GM23248 (cell line): ENCODE data around the gene ARNT2. TPM values are rescaled to one million over a fixed set of nuclear protein-coding genes. Genes with fewer than 3 reads are reported as not detected.

Experiments
- DNase-seq: peaks from one replicate; pipeline ENCODE4 v3.0.0-alpha.2; 2015
- H2AFZ ChIP-seq: fragments of 200-600 bp; sonication (generic); 2 replicates; pipeline ENCODE4 v1.6.1; 2016; ENCODE audit warnings: antibody characterized with exemption
- H3F3A ChIP-seq: fragments of 200-600 bp; sonication (generic); 2 replicates; pipeline ENCODE4 v1.6.1; 2016; ENCODE audit warnings: mild to moderate bottlenecking, antibody characterized with exemption, mixed run types; ENCODE audit not compliant: insufficient read depth
- H3K27ac ChIP-seq: fragments of 200-600 bp; sonication (generic); 2 replicates; pipeline ENCODE4 v1.5.1; 2016; ENCODE audit warnings: mild to moderate bottlenecking
- H3K27me3 ChIP-seq: fragments of 200-600 bp; sonication (generic); replicated peaks from 2 replicates; pipeline ENCODE4 v1.6.1; 2016; ENCODE audit warnings: mild to moderate bottlenecking; ENCODE audit not compliant: insufficient read depth
- H3K36me3 ChIP-seq: fragments of 200-600 bp; sonication (generic); 2 replicates; pipeline ENCODE4 v1.6.1; 2016; ENCODE audit warnings: low read depth, mild to moderate bottlenecking
- H3K4me1 ChIP-seq: fragments of 200-600 bp; sonication (generic); 2 replicates; pipeline ENCODE4 v1.6.1; 2016; ENCODE audit warnings: mild to moderate bottlenecking; ENCODE audit not compliant: insufficient read depth
- H3K4me2 ChIP-seq: fragments of 200-600 bp; sonication (generic); one replicate; pipeline ENCODE4 v1.6.1; 2016; ENCODE audit warnings: mild to moderate bottlenecking; ENCODE audit not compliant: unreplicated experiment
- H3K4me3 ChIP-seq: fragments of 200-600 bp; sonication (generic); 2 replicates; pipeline ENCODE4 v1.5.1; 2016; ENCODE audit warnings: mild to moderate bottlenecking
- H3K79me2 ChIP-seq: fragments of 200-600 bp; sonication (generic); 2 replicates; pipeline ENCODE4 v1.6.1; 2016; ENCODE audit warnings: mild to moderate bottlenecking; ENCODE audit not compliant: insufficient read depth
- H3K9ac ChIP-seq: fragments of 200-600 bp; sonication (generic); 2 replicates; pipeline ENCODE4 v1.6.1; 2016; ENCODE audit warnings: mild to moderate bottlenecking
- H3K9me2 ChIP-seq: fragments of 200-600 bp; sonication (generic); 2 replicates; pipeline ENCODE4 v1.6.1; 2016; ENCODE audit warnings: mixed run types, mild to moderate bottlenecking, moderate library complexity; ENCODE audit not compliant: insufficient read depth
- H3K9me3 ChIP-seq: fragments of 200-600 bp; sonication (generic); one replicate; pipeline ENCODE4 v1.6.1; 2017; ENCODE audit warnings: low read depth
- H4K20me1 ChIP-seq: fragments of 200-600 bp; sonication (generic); 2 replicates; pipeline ENCODE4 v1.6.0; 2016; ENCODE audit not compliant: insufficient read depth
- EZH2 ChIP-seq: fragments of 200-600 bp; sonication (generic); IDR thresholded peaks from 2 replicates; pipeline ENCODE4 v1.6.1; 2018; ENCODE audit warnings: antibody characterized with exemption, mild to moderate bottlenecking; ENCODE audit not compliant: insufficient read depth, poor library complexity, severe bottlenecking
- EZH2phosphoT487 ChIP-seq: fragments of 200-600 bp; sonication (generic); IDR thresholded peaks from 2 replicates; pipeline ENCODE4 v1.6.1; 2018; ENCODE audit warnings: antibody characterized with exemption, moderate library complexity, mild to moderate bottlenecking, low read depth; ENCODE audit not compliant: insufficient read depth
- WGBS, 2 experiments: methylation state at CpG; one replicate each; pipeline ENCODE4 v1.1.6; 2015 to 2017; ENCODE audit warnings: low lambda C conversion rate in 2 of 2, low coverage in 1 of 2; ENCODE audit errors: missing lambda C conversion rate in 2 of 2; 5-methylcytosine and 5-hydroxymethylcytosine counted together
- in situ Hi-C: fragments of 300-500 bp; cut with MboI; formaldehyde crosslinking; loops from 2 replicates; pipeline ENCODE4 v1.15.0; 2020
- polyA plus RNA-seq: library from polyadenylated mRNA; unstranded; fragments of >200 nt; fragmentation: Nextera tagmentation; extraction: Ambion mirVana; gene quantifications from 2 replicates; pipeline ENCODE4 v1.2.1, GENCODE V29; 2016
- total RNA-seq: library from RNA; depleted of rRNA; stranded (reverse); fragments of >200 nt; shearing (Covaris generic); gene quantifications from 2 replicates; pipeline ENCODE4 v1.2.3, GENCODE V29; 2014

ARNT2 gene
- total and polyA plus RNA-seq, 2 experiments from 2014 or later, result 9.3 to 23.5 TPM

DNA sequence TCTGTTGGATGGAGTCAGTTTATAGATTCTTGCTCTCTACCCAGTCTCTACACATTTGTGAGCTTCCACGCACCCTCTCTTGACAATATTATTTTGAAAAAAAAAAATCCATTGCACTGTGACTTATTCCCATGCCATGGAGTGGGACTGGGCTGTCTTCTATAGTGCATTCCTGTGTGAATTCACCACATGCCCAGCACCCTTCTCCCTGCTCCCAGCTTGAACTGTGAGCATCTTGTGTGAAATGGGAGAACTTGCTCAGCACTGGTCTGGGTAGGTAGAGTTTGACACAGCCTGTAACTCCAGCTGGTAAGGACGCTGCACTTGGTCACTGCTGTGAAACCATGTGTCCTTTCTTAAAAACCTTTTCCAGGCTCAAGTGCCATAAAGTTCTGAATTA lies 91.9 kb downstream of the ARNT2 start:
- H3K4me3 ChIP-seq, result no peak overlapping the region
- DNase-seq, result no peak
- H3K27me3 ChIP-seq, result no peaks in the 10 kb centered on the region
- no peak overlapping the region for H2AFZ ChIP-seq
- WGBS, 2 experiments, result 94 to 95% methylated on average over 2 of the region's 2 CpGs
- in situ Hi-C loops, result no loop called here
- H3K27ac ChIP-seq, result no peak overlapping the region
- H3K36me3 ChIP-seq, result no peaks in the 10 kb centered on the region
- H3K9me2 ChIP-seq, result no peaks in the 10 kb centered on the region
- no peaks in the 10 kb centered on the region for H4K20me1 ChIP-seq
- no peaks in the 10 kb centered on the region for H3K79me2 ChIP-seq
- TF ChIP-seq EZH2 (no peak), EZH2phosphoT487 (no peak)
- H3K9ac ChIP-seq, result no peak overlapping the region
- H3K9me3 ChIP-seq, result no peaks in the 10 kb centered on the region
- peaks cover 23% of the 10 kb centered on the region for H3F3A ChIP-seq
- H3K4me1 ChIP-seq, result peaks cover 47% of the 10 kb centered on the region
- peak overlapping the region; percentile 20 for H3K4me2 ChIP-seq

- Histone ChIP-seq H3K9me2 (no peaks in the 10 kb centered on the region), H3K27ac (no peak overlapping the region), H3K36me3 (no peaks in the 10 kb centered on the region), H3K9me3 (no peaks in the 10 kb centered on the region), H3K4me2 (no peak overlapping the region), H2AFZ (no peak overlapping the region), H3K27me3 (no peaks in the 10 kb centered on the region), H3F3A (peaks cover 23% of the 10 kb centered on the region), H3K4me1 (peaks cover 46% of the 10 kb centered on the region), H3K9ac (no peak overlapping the region), H4K20me1 (no peaks in the 10 kb centered on the region), H3K4me3 (no peak overlapping the region), H3K79me2 (no peaks in the 10 kb centered on the region)
- DNase-seq, result no peak
- TF ChIP-seq EZH2phosphoT487 (no peak), EZH2 (no peak)
- in situ Hi-C loops, result no loop called here
- 100% methylated on average over 1 of the region's 1 CpG for WGBS, 2 experiments
These were observed 93.0 kb downstream of the ARNT2 start for GRCh38 chr15:80497221-80497620.

DNA sequence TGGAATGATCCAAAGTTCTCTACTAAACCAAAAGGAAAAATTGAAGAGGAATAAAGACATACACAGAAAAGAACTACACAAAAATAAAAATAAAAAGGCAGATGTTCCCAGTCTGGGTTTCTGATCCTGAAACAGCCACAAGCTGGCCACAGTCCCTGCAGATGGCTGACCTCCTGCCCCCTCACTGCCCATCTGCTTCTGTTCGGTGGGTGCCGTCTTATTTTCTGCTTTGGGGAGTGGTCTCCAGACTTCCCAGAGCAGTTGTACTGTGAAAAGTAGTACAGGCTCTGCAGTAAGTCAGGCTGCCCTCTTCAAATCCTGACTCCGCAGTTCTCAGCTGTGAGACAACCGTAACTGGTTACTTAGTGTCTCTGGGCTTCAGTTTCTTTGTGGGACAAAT lies 94.5 kb downstream of the ARNT2 start:
- H2AFZ ChIP-seq, result no peak overlapping the region
- WGBS, 2 experiments, result 86 to 91% methylated on average over 4 of the region's 4 CpGs
- H3K9me3 ChIP-seq, result no peaks in the 10 kb centered on the region
- H3K4me2 ChIP-seq, result no peak overlapping the region
- DNase-seq, result no peak
- H3K79me2 ChIP-seq, result no peaks in the 10 kb centered on the region
- no peak overlapping the region for H3K27ac ChIP-seq
- in situ Hi-C loops, result no loop called here
- H3K9ac ChIP-seq, result no peak overlapping the region
- no peaks in the 10 kb centered on the region for H3K36me3 ChIP-seq
- no peak overlapping the region for H3K4me3 ChIP-seq
- no peaks in the 10 kb centered on the region for H4K20me1 ChIP-seq
- peaks cover 32% of the 10 kb centered on the region for H3K4me1 ChIP-seq
- TF ChIP-seq EZH2 (no peak), EZH2phosphoT487 (no peak)
- H3K27me3 ChIP-seq, result no peaks in the 10 kb centered on the region
- peaks cover 22% of the 10 kb centered on the region for H3F3A ChIP-seq
- no peaks in the 10 kb centered on the region for H3K9me2 ChIP-seq

- Histone ChIP-seq H3K36me3 (no peaks in the 10 kb centered on the region), H2AFZ (no peak overlapping the region), H3K9ac (no peak overlapping the region), H3K9me2 (no peaks in the 10 kb centered on the region), H4K20me1 (no peaks in the 10 kb centered on the region), H3K4me3 (no peak overlapping the region), H3K4me2 (no peak overlapping the region), H3K4me1 (peaks cover 18% of the 10 kb centered on the region), H3K9me3 (no peaks in the 10 kb centered on the region), H3K79me2 (no peaks in the 10 kb centered on the region), H3F3A (peaks cover 9% of the 10 kb centered on the region), H3K27ac (no peak overlapping the region), H3K27me3 (no peaks in the 10 kb centered on the region)
- no peak for DNase-seq
- in situ Hi-C loops, result no loop called here
- 53 to 56% methylated on average over 1 of the region's 1 CpG for WGBS, 2 experiments
- no peak for TF ChIP-seq EZH2
- TF ChIP-seq EZH2phosphoT487, result no peak
These were observed 95.8 kb downstream of the ARNT2 start for GRCh38 chr15:80500021-80500420.

DNA sequence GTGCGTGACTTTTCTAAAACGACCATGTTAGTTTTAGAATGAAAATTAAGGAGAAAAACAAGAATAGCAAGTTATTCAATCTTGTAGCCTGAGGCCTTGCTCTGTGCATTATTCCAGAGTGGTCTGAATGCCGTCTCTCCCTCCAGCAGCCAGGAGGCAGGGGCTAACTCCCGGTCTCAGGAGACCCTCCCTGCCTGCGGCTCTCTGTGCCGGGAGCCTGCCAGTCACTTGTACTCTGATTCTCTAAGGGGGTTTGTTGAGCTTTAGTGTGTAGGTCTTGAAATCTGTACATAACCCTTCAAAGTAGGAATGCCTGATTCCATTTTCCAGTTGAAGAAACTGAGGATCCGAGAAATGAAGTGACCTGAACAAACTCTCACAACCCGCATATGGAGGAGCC lies 97.3 kb downstream of the ARNT2 start:
- no peak overlapping the region for H3K4me2 ChIP-seq
- TF ChIP-seq EZH2phosphoT487, result no peak
- TF ChIP-seq EZH2, result no peak
- H3K9me3 ChIP-seq, result no peaks in the 10 kb centered on the region
- H3K36me3 ChIP-seq, result no peaks in the 10 kb centered on the region
- 90 to 95% methylated on average over 8 of the region's 8 CpGs for WGBS, 2 experiments
- no peak overlapping the region for H3K4me3 ChIP-seq
- H3K4me1 ChIP-seq, result peaks cover 8% of the 10 kb centered on the region
- peaks cover 5% of the 10 kb centered on the region for H3F3A ChIP-seq
- in situ Hi-C loops, result no loop called here
- DNase-seq, result no peak
- H3K9me2 ChIP-seq, result no peaks in the 10 kb centered on the region
- H2AFZ ChIP-seq, result no peak overlapping the region
- H3K27me3 ChIP-seq, result no peaks in the 10 kb centered on the region
- no peak overlapping the region for H3K9ac ChIP-seq
- no peak overlapping the region for H3K27ac ChIP-seq
- no peaks in the 10 kb centered on the region for H3K79me2 ChIP-seq
- no peaks in the 10 kb centered on the region for H4K20me1 ChIP-seq
